Ureter (tissue), 1 donor: ENCODE measurements around the gene ORC2. TPM values are rescaled to one million over a fixed set of nuclear protein-coding genes. Genes with fewer than 3 reads are reported as not detected.

Experiments used
- DNase-seq: peaks from one replicate; pipeline ENCODE4 v3.0.0-alpha.2; 2020; ENCODE audit warnings: low spot score
- total RNA-seq: library from RNA; stranded (reverse); gene quantifications from one replicate; pipeline ENCODE4 v1.2.4, GENCODE V29; 2023
- donor health status: DM: yes; HTN: yes; CAD: no.

Gene ORC2
- total RNA-seq, 1 donor from 2014 or later = 44.9 TPM

- DNase-seq = no peak
Measured at GRCh38 chr2:200861617-200862155, 101.8 kb downstream of the ORC2 start.

DNA sequence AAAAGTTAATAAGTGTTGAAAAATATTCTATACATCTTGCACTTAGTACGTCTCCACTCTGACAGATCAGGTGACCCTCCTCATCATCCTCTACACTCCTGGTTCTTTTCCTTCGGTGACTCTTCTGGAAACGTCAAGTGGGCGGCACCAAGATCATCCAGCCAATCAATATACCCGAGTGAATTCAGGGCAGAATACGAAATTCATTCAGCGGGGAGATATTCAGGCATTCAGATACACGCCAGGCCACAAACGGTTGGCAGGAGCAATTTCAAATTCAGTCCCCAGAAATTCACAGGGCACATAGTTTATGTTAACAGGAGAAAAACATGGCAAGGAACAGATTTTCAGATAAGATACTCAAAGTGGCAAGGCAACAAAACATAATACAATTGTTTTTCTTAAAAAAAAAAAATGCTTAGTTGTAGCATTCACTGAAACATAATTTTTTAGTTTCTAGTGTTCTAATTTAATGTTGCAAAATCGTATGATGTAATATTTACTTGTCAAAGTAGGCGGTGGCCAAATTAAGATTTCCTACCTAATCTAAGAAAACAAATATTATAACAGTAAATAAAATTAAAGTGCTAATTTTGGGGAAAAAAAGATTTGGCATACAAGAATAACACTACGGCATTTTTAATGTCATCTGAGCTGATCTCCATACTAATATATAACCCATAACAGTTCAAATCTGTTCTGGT, 103.2 kb downstream of the ORC2 start:
- DNase-seq = no peak

Other genes with a start within 250 kb of the ORC2 start
- 242 TPM for gene BZW1, start 151.8 kb downstream of the ORC2 start, total RNA-seq
- 116 TPM for gene CLK1, start 99.0 kb downstream of the ORC2 start, total RNA-seq
- 30.8 TPM for gene PPIL3, start 74.6 kb downstream of the ORC2 start, total RNA-seq
- 30.8 TPM for gene NIF3L1, start 74.3 kb downstream of the ORC2 start, total RNA-seq
- gene HYCC2, start 108.0 kb upstream of the ORC2 start, total RNA-seq = 34.2 TPM
- 83.9 TPM for gene NDUFB3, start 108.3 kb upstream of the ORC2 start, total RNA-seq
- 187 TPM for gene CFLAR, start 152.5 kb upstream of the ORC2 start, total RNA-seq
- gene CASP10, start 219.5 kb upstream of the ORC2 start, total RNA-seq = 16.6 TPM